EH (cell line): ENCODE results near the gene USP2.
"Not testable (repeated sequence)": the region's sequence is repeated elsewhere in the genome, so short reads cannot be mapped to it uniquely, and the experiment has no call there.

Experiments used
- DNase-seq: peaks from one replicate; pipeline ENCODE4 v3.0.0-alpha.2; 2015; ENCODE audit warnings: low read depth

Gene USP2

DNA sequence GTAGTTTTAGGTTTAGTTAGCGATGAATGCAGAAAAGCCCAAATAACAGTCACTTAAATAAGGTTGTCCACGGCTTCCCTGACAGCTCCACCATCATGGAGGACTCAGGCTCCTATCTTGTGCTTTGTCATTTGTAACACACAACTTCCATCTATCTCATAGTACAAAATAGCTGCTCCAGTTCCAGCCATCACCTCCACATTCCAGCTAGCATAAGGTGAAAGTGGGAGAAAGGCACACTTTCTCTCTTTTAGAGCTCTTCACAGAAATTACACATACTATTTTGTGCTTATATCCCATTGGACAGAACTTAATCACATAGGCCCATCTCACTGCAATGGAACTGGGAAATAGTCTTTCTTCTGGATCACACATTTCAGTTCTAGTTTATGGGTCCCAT, 32.8 kb upstream of the USP2 start:
- DNase-seq, result no peak

DNA sequence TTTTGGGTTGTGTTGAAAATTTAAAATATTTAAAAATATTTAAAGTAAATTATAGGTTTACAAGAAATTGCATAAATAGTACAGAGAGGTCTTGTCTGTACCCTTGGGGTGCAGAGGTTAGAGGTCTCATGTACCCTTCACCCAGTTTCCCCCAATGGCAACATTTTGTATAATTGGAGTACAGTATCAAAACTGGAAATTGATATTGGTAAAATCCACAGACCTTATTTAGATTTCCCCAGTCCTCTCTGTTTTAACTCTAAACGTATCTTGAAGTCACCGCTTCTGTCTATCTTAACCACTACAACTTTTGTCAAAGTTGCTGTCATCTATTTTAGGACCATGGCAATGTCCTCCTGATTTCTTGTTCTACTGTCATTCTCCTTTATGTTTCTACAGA, 30.6 kb upstream of the USP2 start:
- DNase-seq, result no peak

DNA sequence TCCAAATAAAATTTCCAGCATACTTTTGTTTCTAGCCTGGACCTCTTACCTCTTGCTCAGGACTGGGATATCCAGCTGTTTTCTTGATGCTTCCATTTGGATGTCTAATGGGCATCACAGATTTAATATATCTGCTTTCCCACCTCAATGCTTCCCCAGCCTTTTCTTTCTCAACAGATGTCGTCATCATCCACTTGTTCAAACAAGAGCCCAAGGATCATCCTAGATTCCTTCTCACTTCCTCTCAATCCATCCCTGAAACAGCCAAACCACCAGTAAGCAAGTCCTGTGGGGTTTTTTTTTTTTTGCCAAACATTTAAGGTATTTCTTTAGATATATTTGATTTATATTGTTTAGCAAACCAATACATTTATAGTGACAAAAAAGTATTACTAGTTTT, 29.0 kb upstream of the USP2 start:
- DNase-seq, result no peak

DNA sequence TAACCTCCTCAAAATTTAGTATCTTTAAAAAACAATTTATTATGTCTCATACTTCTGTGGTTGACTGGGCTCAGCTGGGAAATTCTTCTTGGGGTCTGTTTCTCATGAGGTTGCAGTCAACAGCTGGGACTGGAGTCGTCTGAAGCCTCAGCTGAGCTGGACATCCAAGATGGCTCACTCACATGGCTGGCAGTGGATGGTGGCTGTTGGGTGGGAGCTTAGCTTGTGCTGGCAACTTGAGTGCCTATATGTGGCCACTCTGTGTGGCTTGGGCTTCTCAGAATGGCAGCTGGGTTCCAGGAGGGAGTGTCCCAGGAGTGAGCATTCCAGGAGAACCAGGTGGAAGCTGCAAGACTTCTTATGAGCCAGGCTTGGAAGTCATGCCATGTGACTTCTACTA, 28.2 kb upstream of the USP2 start:
- DNase-seq, result no peak

DNA sequence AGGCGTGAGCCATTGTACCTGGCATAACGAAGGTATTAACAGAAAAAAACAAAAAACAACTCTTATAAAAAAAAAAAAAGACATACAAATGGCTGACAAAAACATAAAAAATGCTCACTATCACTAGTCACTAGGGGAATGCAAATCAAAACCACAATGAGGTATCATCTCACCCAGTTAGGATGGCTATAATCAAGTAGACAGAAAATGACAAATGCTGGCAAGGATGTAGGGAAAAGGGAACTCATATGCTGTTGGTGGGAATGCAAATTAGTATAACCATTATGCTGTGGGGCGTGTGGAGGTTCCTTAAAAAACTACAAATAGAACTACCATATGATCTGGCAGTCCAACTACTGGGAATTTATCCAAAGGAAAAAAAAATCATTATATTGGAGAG, 24.5 kb upstream of the USP2 start:
- DNase-seq, result peak; percentile 70

DNA sequence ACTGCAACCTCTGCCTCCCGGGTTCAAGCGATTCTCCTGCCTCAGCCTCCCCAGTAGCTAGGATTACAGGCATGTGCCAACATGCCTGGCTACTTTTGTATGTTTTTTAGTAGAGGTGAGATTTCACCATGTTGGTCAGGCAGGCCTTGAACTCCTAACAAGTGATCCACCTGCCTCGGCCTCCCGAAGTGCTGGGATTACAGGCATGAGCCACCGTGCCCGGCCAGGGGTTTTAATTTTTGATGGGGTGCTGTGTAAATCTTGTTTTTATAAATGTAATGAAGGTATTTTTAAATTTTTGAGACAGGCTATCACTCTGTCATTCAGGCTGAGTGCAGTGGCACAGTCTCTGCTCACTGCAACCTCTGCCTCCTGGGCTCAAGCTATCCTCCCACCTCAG, 24.0 kb upstream of the USP2 start:
- DNase-seq, result not testable (repeated sequence)

DNA sequence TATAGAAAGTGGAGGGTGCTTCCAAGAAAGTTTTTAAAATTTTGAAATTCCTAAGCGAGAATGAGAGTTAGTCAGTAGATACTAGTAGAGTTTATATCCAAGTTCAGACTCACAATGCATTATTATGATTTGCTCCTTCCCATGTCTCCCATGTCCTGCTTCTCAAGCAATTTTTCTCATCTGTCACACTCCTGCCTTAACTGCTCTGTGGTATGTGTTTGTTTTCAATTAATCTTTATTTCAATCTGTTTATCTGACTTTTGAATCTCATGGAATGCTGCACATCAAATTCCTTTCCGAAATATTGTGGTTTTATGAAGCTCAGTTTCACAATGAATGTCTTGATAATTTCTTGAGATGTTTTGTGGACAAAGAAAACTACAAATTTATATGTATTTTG, 23.4 kb upstream of the USP2 start:
- peak; percentile 80 for DNase-seq

DNA sequence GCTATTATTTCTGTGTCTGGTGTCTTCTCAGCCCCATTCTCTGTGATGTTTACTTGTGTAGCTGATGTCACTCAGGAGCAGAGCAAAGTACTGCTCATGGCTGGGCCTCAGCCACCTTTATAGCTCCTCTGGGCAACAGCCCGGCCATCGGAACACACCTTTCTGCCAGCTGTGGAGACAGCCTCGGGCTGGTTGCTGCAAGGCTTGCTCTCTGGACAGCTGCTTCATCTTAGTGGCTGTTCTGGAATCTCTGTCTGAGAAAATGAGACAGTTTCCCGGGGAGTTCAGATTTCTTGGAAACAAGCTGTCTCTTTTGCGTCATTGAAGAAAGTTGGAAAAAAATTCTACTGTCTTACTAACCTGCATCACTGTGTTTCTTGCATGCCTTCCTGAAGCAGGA, 21.5 kb upstream of the USP2 start:
- DNase-seq, result peak; percentile 57

DNA sequence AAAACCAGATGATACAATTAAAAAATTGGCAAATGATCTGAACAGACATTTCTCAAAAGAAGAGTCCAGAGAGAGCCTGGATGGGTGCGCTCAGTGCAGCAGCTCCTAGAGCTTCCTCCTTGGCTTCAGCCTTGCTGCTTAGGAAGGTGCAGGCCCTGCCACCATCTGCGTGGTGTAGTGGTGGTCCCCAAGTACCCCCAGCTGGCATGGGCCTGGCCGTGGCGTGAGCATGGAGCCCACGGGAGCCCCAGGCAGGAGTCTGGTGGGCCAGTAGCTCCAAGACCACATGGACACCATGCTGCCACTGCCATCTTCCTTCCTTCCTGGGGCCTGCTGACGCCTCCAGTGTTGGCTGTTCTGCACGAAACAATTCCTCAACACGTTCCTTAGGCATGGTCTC, 21.0 kb upstream of the USP2 start:
- no peak for DNase-seq

DNA sequence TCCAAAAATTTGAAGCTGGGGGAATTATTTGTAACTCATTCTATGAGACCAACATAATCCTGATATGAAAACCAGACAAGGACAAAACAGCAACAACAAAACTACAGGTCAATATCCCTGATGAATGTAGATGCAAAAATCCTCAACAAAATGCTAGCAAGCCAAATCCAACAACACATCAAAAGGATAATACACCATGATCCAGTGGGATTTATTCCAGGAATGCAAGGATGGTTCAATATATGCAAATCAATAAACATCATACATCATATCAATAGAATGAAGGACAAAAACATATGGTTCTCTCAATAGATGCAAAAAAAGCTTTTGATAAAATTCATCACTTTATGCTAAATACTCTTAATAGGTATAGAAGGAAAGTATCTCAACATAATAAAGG, 19.4 kb upstream of the USP2 start:
- no peak for DNase-seq

DNA sequence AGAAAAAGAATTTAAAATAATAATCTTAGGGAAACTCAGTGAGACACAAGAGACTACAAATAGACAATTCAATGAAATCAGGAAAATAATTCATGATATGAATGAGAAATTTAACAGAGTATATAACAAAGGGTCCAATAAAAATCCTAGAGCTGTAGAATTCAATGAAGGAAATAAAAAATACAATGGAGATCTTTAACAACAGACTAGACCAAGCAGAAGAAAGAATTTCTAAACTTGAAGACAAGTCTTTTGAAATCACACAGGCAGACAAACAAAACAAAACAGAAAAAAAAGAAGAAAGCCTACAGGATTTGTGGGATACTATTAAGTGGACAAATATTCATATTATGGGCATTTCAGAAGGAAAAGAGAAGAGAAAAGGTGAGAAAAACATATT, 16.2 kb upstream of the USP2 start:
- no peak for DNase-seq

DNA sequence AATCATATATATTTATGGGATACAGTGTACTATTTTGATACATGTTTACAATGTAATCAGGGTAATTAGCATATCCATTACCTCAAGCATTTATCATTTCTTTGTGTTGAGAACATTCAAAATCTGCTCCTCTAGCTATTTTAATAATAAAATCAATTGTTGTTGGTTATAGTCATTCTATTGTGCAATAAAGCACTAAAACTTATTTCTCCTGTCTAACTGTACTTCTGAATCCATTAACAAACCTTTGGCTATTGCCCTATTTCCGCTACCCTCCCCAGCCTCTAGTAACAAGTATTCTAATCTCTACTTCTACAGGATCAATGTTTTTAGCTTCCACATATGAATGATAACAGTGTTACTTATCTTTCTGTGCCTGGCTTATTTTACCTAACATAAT, 15.3 kb upstream of the USP2 start:
- DNase-seq, result no peak

DNA sequence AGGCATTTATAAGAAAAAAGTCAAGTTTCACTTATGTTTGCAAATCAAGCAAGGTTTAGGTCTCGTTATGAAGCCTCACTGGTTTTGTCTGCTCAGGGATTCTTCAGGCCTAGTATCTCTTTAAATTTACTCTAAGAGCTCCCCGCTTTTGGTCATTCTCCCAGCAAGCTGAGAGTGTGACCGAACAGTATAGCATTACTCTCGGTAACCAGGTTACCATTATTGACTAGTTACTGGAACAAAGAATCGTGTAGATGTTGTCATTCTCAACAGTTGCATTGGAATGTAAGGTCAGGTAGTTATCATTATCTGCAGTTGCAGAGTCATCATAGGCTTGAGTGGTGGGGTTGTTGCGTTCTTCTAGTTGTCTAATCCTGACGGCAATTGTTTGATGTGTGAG, 9.8 kb upstream of the USP2 start:
- DNase-seq, result no peak

DNA sequence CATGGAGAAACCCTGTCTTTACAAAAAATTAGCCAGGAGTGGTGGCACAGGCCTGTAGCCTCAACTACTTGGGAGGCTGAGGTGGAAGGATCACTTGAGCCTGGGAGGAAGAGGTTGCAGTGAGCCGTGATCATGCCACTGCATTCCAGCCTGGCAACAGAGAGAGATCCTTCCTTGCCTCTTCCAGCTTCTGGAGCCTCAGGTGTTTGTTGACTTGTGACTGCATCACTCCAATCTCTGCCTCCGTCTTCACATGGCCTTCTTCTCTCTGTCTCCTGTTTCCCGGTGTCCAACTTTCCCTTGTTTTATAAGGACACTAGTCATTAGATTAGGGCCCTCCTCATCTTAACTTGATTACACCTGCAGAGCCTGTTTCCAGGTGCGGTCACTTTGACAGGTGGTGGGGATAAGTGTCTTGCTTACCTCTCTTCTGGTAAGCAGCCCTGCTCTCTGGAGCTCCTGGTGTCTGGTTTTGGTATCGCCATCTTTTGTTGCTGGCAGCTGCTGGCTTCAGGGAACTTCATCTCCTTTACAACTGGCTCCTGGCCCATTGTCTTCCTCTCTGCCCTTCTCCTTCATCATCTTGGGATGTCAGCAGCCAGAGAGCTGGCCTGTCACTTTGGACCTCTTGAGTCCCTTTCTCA, 8.2 kb upstream of the USP2 start:
- no peak for DNase-seq

DNA sequence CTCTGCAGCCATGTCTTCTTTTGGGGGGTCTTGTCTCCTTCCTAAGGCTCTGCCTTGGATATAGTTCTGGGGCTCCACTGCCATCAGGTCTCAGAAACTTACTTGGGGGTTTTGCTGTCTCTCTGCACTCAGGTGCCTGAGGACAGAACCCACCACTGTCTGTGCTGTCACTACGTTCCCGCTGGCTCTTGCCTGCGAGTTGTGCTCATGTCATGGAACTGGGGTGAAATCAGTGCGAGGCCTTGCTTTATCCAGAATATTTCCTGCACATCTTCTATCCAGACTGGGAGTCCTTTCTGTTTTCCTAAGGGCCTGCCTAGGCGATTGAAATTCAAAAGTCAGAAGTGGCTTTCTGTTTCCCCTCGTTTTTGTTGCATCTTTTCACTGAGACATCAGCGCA, 6.6 kb upstream of the USP2 start:
- no peak for DNase-seq

DNA sequence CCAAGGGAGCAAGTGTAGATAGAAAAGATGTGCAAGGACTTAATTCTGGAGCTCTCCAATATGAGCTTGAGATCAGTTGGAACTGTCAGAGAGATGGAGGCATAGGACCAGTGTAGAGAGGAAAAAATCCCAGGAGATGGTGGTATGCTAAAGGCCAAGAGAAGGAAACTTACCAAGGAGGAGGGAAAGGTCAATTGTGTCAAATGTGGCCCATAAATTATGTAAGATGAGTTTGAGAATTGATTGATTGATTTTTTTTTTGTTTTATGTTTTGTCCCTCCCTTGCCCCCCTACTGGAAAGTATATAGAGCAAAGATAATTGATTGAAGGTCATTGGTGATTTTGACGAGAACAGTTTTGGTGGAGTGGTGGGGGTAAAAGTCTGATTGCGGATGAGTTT, 2.8 kb upstream of the USP2 start:
- DNase-seq, result no peak

DNA sequence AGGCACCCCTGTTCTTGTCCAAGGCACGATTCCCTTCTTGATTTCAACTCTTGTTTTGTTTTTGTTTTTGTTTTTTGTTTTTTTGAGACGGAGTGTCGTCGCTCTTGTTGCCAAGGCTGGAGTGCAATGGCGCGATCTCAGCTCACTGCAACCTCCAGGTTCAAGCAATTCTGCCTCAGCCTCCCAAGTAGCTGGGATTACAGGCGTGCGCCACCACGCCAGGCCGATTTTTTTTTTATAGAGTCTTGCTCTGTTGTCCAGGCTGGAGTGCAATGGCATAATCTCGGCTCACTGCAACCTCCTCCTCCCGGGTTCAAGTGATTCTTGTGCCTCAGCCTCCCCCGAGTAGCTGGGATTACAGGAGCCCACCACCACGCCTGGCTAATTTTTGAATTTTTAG, 1.0 kb upstream of the USP2 start:
- DNase-seq, result not testable (repeated sequence)

DNA sequence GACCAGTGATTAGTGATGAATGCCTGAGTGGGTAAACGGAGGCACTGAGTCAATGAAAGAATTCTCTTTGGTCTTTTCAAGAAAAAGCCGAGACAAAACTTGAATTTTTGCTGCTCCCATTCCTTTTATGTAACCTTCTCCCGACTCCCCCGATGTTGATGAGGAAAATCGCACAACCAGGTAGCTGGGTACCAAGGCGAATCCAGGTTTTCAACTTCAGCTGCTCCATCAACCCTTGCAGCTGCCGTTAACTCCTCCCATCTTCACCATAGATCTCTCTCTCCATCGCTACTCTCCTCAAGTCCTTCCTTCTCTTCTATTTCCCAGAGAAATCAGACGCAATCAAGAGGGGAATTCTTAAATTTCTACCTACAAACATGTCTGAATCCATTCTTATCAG, 611 bp upstream of the USP2 start:
- no peak for DNase-seq

DNA sequence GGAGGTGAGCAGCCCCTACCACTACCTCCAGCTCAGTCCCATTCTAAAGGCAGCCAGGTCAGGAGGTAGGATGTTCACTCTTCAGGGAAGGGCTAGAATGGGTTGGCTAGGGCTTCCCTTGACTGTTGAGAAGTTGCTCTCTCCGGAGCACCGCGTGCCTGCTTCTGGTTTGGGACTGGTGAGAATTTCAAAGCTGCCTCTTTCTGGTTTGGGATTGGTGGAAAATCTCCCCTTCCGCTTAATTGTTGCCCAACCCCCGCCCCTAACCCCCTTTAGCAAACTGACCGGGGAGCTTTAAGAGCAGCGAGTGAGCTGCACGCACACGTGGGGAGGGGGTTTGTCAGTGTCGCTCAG, 686 bp downstream of the USP2 start:
- DNase-seq, result no peak

DNA sequence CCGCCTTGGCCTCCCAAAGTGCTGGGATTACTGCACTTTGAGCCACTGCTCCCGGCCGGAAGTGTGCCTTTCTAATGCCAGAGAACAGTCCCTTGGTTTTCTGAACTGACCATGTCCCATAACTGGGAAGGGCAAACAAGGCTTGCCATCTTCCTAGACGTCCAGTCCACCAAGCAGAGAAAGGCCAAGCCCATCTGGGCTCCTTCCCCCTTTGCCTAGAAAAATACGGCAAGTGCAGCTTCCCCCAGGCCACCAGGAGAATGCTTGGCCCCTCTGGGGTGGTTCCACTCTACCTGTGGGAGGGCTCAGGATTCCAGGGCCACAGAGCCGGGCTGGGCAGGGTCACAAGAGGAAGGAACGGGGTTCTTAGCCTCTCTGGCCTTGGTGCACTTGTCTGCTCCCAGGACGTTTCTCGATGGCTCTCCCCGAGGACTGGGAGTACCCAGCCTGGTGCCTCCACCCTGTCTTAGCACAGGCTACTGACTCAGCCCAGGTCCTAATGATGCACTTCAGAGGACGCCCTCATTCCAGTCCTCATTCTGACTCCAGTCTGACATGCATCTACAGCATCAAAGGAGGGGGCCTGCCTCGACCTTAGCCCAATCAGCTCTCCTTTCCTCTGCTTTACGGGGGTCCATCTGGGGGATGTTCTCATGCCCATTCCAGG, 1.2 kb downstream of the USP2 start:
- DNase-seq, result no peak

DNA sequence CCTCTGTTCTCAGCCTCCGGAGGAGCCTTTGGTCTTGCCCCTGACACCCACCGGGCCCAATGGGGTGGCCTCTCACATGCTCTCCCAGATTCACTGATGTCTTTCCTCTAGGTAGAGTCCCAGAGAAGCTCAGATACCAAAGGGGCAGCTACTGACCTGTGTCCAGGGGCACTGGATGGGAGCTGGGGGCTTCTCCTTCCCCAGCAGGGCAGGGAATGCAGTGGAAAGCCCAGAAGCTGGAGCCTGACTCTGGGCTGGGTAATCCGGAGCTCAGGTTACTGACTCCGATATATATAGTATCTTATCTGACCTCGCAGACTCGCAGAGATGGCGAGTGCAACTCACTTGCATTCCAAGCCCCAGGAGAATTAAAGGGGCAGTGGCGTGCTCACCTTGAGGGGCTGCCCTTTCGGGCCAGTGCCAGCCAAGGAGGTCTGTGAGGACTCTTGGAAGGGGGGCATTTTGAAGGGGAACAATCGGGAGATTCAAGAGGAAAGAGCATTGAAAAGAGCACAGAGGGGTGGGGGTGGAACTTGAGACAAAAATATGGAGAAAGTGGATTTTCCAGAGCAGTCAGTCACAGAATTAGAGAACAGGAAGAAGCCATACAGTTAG, 2.5 kb downstream of the USP2 start:
- no peak for DNase-seq

DNA sequence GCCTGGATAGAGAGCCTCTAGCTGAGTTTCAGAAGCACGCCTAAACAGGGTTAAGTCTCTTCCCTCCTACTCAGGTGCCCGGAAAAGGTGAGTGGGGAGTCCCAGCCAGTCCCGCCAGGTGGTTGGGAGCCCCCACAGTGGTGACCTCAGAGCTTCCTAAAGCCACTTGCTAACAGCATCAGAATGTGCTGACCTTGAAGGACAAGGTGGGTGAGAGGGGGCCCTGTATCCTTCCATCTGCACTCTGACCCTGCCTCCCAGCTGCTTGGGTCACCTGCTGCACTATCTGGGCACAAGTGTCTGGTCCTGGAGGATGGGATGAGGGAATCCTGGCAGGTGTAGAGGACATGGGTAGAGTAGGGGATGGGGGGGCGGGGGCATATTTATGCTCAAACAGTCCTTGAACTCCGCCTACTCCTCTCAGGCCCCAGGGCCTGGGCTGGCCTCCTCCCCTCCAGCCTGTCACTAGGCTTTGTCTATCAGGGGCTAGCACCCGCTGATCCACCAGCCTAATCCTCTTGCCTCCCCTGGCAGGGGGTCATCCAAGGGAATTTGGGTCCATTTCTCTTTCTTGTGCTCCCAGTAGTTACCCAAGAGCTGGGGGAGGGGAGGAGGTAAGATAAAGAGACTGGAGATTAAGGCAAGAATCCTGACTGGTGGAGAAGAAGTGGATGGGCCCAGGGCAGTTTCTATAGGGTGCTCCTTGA, 3.4 kb downstream of the USP2 start:
- no peak for DNase-seq

DNA sequence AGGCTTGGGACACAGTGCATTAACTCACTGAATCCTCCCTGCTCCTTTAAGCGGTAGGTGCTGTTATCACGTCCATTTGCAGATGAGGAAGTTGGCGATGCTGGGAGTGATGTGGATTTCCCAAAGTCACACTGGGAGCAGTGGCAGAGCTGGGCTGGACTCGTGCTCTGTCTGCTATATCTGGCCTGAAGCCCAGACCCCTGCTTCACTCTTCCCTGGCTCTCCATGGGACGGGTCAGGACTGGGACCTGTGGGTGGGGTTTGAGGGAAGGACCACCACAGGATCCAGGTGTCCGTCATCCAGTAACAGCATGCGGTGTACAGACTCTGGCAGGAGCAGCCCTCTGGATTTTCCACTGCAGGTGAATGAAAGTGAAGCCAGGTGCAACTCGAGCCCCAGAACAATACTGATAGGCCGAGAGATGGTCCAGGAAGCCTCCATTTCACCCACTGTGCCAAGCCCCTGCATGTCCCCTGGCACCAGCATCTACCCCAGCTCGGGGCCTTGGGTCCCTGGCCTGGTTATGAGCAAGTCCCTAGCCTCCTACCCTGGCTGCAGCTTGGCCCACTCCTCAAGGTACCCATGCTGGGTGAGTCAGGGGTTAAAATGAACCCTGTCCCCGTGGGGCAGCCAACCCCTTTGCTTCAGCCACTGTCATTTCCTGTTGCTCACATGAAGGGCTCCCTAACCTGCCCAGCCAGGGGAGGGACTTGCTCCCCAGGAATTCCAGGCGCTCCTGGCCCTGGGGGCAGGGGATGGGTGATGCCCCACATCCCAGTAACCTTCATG, 4.2 kb downstream of the USP2 start:
- DNase-seq, result no peak
